Bronchial epithelial cell (primary cell): ENCODE data around the gene SPECC1. TPM values are rescaled to one million over a fixed set of nuclear protein-coding genes. Genes with fewer than 3 reads are reported as not detected.
A peak's percentile ranks its signal among the peaks of the same experiment; 100 is the strongest.

ENCODE experiments used
- DNase-seq: peaks from one replicate; pipeline ENCODE4 v3.0.0-alpha.2; 2010; ENCODE audit warnings: low read depth
- FAIRE-seq: peaks from 2 replicates; lab custom pipeline; 2011; peaks lifted over from hg19 to GRCh38; lab: Jason Lieb, UNC
- H3K27me3 ChIP-seq: 2 replicates; pipeline ENCODE4 v1.5.1; 2011; ENCODE audit warnings: low read length; ENCODE audit not compliant: control insufficient read depth, insufficient read depth
- H3K36me3 ChIP-seq: 2 replicates; pipeline ENCODE4 v1.5.1; 2011; ENCODE audit warnings: low read length; ENCODE audit not compliant: control insufficient read depth, insufficient read depth
- H3K4me3 ChIP-seq: 2 replicates; pipeline ENCODE4 v1.5.1; 2011; ENCODE audit warnings: mild to moderate bottlenecking, low read depth, low read length, control low read depth
- CTCF ChIP-seq: IDR thresholded peaks from 2 replicates; pipeline ENCODE4 v1.5.1; 2011; ENCODE audit warnings: mild to moderate bottlenecking, moderate library complexity, low read length, control low read depth, inconsistent platforms; ENCODE audit not compliant: insufficient read depth, severe bottlenecking
- total RNA-seq: library from RNA; depleted of rRNA; stranded (reverse); fragments of >200 nt; gene quantifications from 2 replicates; pipeline ENCODE4 v1.2.1, GENCODE V29; 2014

SPECC1 gene
- total RNA-seq, 1 donor from 2014 or later, result 57.1 TPM

DNA sequence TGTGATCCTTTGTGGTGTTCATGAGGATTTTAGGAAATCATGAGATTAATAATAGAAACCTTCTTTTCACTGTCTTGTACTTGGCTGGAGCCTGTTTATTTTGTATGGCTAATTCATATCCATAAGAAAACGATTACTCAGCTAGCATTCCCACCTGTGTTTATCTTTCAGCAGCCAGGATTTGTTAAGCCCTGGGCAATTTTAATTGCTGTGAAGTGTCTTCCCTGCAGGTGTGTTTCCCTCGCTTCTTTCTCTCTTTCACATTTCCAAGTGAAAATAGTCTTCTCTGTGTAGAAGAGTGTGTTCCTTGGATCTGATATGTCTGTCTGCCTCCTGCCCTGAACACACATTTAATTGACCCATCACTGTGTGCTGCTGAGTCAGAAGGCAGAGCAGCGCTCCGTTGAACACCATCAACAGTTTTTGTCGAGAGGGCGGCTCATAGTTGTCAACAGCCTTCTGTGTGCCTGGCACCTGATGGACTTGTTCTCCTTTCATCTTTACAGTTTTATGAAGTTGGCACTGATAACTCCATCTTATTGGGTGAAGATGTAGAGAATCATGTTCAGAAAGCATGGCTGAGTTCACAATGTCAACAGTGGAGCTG, 83.2 kb downstream of the SPECC1 start:
- Histone ChIP-seq H3K27me3 (no peaks in the 10 kb centered on the region), H3K36me3 (no peaks in the 10 kb centered on the region), H3K4me3 (no peak overlapping the region)
- DNase-seq, result no peak
- FAIRE-seq, result no peak
- TF ChIP-seq CTCF, result no peak

- H3K27me3 ChIP-seq, result no peaks in the 10 kb centered on the region
- no peak overlapping the region for H3K4me3 ChIP-seq
- no peak for TF ChIP-seq CTCF
- FAIRE-seq, result no peak
- no peaks in the 10 kb centered on the region for H3K36me3 ChIP-seq
- no peak for DNase-seq
Measured at GRCh38 chr17:20092973-20093626, 83.9 kb downstream of the SPECC1 start.

DNA sequence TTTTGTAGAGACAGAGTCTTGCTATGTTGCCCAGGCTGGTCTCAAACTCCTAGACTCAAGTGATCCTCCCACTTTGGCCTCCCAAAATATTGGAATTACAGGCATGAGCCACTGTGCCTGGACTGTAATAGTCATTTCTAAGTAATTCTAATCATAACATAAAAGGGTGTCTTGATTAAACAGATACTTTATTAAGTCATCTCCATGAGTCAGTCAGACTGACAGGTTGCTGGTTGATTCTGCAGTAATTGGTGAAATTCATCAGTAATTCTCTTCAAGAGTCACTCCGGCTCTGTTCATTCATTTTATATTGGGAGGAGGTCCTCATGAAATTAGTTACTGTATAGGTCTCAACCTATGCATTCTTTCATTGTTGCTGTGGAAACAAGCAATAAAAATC, 85.6 kb downstream of the SPECC1 start:
- H3K4me3 ChIP-seq, result no peak overlapping the region
- H3K36me3 ChIP-seq, result no peaks in the 10 kb centered on the region
- TF ChIP-seq CTCF, result no peak
- FAIRE-seq (no peak), DNase-seq (peak; percentile 51)
- no peaks in the 10 kb centered on the region for H3K27me3 ChIP-seq

- FAIRE-seq, result no peak
- H3K4me3 ChIP-seq, result no peak overlapping the region
Measured at GRCh38 chr17:20095336-20096080, 86.3 kb downstream of the SPECC1 start.

GRCh38 chr17:20096430-20096829, 87.3 kb downstream of the SPECC1 start:
- H3K36me3 ChIP-seq, result no peaks in the 10 kb centered on the region

More at GRCh38 chr17:20095336-20096080, 86.3 kb downstream of the SPECC1 start:
- Histone ChIP-seq H3K27me3 (no peaks in the 10 kb centered on the region), H3K36me3 (no peaks in the 10 kb centered on the region)
- DNase-seq, result peak; percentile 38
- TF ChIP-seq CTCF, result peak; percentile 47

More at GRCh38 chr17:20096430-20096829, 87.3 kb downstream of the SPECC1 start:
- H3K27me3 ChIP-seq, result no peaks in the 10 kb centered on the region
- H3K4me3 ChIP-seq, result no peak overlapping the region
- FAIRE-seq, result no peak
- no peak for DNase-seq
- no peak for TF ChIP-seq CTCF
